Stimulated activated naive CD8-positive, alpha-beta T cell treated with anti-CD3 and anti-CD28 coated beads, Interleukin-15, amount 100 ng/mL, for 72 hours (primary cell): ENCODE results near the gene AK2.

Source experiments
- ATAC-seq: fragments of 150-1000 bp; cut with Tn5 transposase; 2 replicates; pipeline ENCODE4 v1.10.0; 2021; ENCODE audit warnings: mild to moderate bottlenecking, moderate library complexity
- DNase-seq, 2 donors: peaks; one replicate each; pipeline ENCODE4 v3.0.0; 2021 to 2022
- H3K27ac Mint-ChIP-seq, 2 donors: one replicate each; pipeline ENCODE4 v1.8.0; 2022; ENCODE audit warnings: mild to moderate bottlenecking in 2 of 2, mixed read lengths in 2 of 2, moderate library complexity in 2 of 2
- H3K27me3 Mint-ChIP-seq: one replicate; pipeline ENCODE4 v1.8.0; 2022; ENCODE audit warnings: mixed read lengths
- H3K4me1 Mint-ChIP-seq: one replicate; pipeline ENCODE4 v1.8.0; 2022; ENCODE audit warnings: mild to moderate bottlenecking, mixed read lengths
- H3K4me3 Mint-ChIP-seq, 2 donors: one replicate each; pipeline ENCODE4 v1.8.0; 2022; ENCODE audit warnings: mild to moderate bottlenecking in 2 of 2, mixed read lengths in 2 of 2, moderate library complexity in 1 of 2
- H3K9me3 Mint-ChIP-seq, 2 donors: one replicate each; pipeline ENCODE4 v1.8.0; 2022; ENCODE audit warnings: mixed read lengths in 2 of 2

AK2 gene

DNA sequence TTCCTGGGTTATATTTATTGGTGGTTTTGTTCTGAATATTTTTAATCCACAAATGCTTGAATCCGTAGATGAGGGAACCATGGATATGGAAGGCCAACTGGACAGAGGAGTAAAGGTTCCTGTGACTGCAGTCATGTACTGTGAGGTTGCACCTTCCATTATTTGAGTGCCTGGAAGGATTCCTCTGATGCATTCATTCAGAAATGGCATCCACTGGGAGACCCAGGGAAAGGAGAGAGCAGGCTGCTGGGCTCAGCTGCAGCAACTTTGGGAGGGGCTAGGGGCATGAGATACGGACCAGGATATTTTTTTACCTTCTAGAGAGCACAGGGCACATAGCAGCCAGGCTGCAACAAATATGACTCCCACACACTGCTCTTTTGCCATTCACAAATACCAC lies 19.5 kb downstream of the AK2 start:
- Mint-ChIP-seq H3K4me1 (peaks cover 28% of the 10 kb centered on the region), H3K9me3 (no peaks in the 10 kb centered on the region), H3K4me3 (no peak overlapping the region), H3K27me3 (no peaks in the 10 kb centered on the region), H3K27ac (peak overlapping the region in 1 of 2 donors; percentile 27)
- no peak for DNase-seq
- ATAC-seq, result no peak

DNA sequence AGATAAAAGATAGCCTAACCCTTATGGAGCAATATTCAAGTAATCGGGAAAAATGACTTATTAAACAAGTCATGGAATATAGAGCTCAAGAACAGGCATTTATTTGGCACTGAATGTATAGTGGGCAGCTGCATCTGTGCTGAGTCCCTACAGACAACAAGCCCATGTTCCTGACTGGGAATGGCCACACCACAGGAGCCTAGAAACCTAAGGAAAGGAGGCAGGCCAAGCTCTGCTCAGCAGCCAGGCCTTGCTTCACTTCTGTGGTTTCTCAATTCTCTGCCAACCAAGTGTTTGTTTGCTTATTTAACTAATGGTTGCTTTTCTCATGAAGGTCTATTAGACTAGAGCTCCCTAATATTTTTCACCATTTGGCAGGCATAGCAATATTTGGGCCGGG lies 21.5 kb downstream of the AK2 start:
- ATAC-seq (no peak), DNase-seq (no peak)
- Mint-ChIP-seq H3K9me3 (no peaks in the 10 kb centered on the region), H3K27ac (no peak overlapping the region), H3K4me3 (no peak overlapping the region), H3K27me3 (no peaks in the 10 kb centered on the region), H3K4me1 (peaks cover 37% of the 10 kb centered on the region)

- H3K27me3 Mint-ChIP-seq, result no peaks in the 10 kb centered on the region
- no peak for ATAC-seq
- H3K27ac Mint-ChIP-seq, result peak overlapping the region in 1 of 2 donors; percentile 2
These were observed 22.1 kb downstream of the AK2 start for GRCh38 chr1:33014464-33015163.

DNA sequence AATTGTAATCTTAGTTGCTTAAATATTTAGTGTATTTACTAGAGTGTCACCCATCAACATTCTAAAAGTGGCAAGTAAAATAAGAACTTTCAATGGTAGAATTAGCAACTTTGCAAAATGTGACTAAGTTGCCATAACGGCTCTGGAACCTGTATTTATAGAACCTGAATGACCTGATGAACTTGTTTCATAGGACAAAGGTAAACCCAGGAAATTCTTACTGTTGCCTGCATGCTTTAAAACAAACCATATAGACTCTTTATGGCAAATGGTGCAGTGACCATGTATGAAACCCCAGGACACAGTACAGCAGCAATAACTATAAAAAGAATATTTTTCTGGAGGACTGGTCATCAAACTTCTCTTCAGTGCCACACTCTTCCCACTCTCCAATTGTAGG lies 22.9 kb downstream of the AK2 start:
- no peaks in the 10 kb centered on the region for H3K27me3 Mint-ChIP-seq
- H3K4me3 Mint-ChIP-seq, result no peak overlapping the region
- no peak for ATAC-seq
- no peak overlapping the region for H3K27ac Mint-ChIP-seq
- H3K4me1 Mint-ChIP-seq, result peaks cover 27% of the 10 kb centered on the region
- H3K9me3 Mint-ChIP-seq, result no peaks in the 10 kb centered on the region
- no peak for DNase-seq

More at GRCh38 chr1:33014464-33015163, 22.1 kb downstream of the AK2 start:
- peaks cover 34% of the 10 kb centered on the region for H3K4me1 Mint-ChIP-seq
- H3K9me3 Mint-ChIP-seq, result no peaks in the 10 kb centered on the region
- H3K4me3 Mint-ChIP-seq, result no peak overlapping the region
- no peak for DNase-seq

DNA sequence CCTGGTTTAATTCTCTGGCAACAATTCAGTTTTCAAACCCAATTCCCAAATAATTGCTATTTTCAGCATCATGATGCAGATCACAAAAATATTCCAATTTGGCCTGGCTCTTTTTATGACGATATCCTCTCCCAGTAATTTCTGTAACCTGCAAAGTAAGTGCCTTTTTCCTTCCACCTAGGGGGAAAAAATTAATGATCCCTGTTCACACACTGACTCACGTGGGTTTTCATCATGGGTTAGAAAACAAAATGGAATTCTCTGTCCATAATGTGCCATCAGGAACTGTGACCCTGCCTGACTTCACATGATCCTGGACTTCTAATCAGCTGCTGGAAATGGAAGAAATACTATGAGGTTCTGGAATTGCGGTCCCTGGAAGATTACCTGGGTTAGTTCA lies 24.5 kb downstream of the AK2 start:
- H3K27ac Mint-ChIP-seq, result peak overlapping the region; percentile 13 to 43
- H3K9me3 Mint-ChIP-seq, result no peaks in the 10 kb centered on the region
- H3K4me3 Mint-ChIP-seq, result no peak overlapping the region
- DNase-seq (no peak), ATAC-seq (no peak)
- H3K4me1 Mint-ChIP-seq, result peaks cover 19% of the 10 kb centered on the region
- H3K27me3 Mint-ChIP-seq, result no peaks in the 10 kb centered on the region

DNA sequence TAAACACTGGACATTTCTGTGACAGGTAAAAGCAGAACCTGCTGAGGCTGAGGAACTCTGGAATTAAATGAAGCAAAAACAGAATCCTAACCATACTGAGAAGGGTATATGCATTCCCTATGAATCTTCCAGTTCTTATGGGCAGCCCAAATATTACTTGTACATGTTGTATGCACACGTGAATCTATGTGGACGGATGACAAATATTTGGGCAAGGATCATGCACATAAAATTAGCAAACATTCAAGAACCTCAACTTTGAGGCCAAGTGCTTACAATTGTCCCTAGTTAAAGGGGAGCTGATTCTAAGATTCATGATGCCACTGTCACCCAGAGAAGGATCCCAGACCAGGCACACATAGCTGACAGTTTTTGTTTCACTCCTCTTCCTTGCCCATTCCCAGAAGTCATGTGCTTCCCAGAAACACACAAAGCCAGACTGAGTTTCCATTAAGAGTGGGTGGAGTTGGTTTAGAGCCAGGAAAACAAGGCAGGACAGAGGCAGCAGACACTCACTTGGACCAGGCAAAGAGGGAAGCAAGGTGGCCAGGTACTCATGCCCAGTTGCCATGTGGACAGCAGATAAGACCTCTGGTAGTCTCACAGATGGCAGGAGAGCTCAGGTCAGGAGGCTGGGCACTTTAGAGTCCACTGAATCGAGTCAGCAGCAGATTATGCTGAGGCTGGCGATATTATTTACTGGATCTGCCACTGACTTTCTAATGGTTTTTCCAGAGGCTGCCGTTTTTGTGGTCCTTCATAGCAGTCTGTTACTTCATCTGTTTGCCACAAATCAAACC lies 25.6 kb downstream of the AK2 start:
- Mint-ChIP-seq H3K4me1 (peaks cover 28% of the 10 kb centered on the region), H3K4me3 (no peak overlapping the region), H3K27me3 (no peaks in the 10 kb centered on the region), H3K9me3 (no peaks in the 10 kb centered on the region), H3K27ac (peak overlapping the region in 1 of 2 donors; percentile 64)
- ATAC-seq (no peak), DNase-seq (no peak)

- no peak for ATAC-seq
- Mint-ChIP-seq H3K9me3 (no peaks in the 10 kb centered on the region), H3K4me3 (no peak overlapping the region), H3K27me3 (no peaks in the 10 kb centered on the region), H3K4me1 (peaks cover 42% of the 10 kb centered on the region), H3K27ac (no peak overlapping the region)
- DNase-seq, result no peak
These were observed 27.1 kb downstream of the AK2 start for GRCh38 chr1:33009561-33009960.

GRCh38 chr1:33008051-33008914 lies 28.4 kb downstream of the AK2 start:
- no peak overlapping the region for H3K4me3 Mint-ChIP-seq
- peaks cover 41% of the 10 kb centered on the region for H3K4me1 Mint-ChIP-seq
- DNase-seq, result no peak
- H3K27ac Mint-ChIP-seq, result peak overlapping the region in 1 of 2 donors; percentile 91
- ATAC-seq, result no peak
- H3K9me3 Mint-ChIP-seq, result no peaks in the 10 kb centered on the region
- H3K27me3 Mint-ChIP-seq, result no peaks in the 10 kb centered on the region

DNA sequence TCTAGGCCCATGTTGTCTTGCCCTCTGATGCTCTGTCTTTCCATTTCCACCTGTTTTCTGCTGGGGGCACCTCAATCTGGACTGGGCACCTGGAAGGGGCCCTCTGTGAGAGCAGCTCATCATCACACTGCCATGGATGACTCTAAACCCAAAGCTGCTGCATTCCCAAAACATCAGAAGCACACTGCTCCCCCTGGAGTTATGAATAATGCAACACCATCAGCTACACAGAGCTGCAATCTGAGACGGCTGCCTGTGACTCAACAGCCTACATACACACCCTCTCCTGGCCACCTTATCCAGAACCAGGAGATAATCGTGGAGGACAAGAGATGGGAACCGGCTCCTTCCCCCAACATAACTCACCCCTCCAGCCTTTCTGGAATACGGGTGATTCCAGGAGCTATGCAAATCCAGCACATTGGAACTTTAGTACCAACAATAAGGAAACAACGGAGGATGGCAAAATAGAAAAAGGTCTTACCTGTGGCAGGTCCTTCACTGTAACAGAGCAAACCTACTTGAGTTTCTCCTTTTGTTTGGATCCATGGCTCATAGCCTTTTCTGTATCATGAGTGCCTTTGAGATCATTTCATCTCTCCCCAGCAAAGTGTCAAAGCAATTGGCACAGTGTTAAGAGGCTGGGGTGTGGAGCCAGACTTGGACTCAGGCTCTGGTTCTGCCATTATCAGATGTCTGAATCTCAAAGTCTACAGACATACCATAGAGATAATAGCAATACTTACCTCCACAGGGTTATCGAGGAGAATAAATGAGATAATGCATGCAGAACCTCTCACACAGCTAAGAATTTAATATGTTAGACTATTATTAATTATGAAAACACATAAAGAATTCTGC lies 29.3 kb downstream of the AK2 start:
- ATAC-seq (peak; percentile 70), DNase-seq (no peak)
- H3K4me3 Mint-ChIP-seq, result no peak overlapping the region
- no peaks in the 10 kb centered on the region for H3K27me3 Mint-ChIP-seq
- H3K4me1 Mint-ChIP-seq, result peaks cover 37% of the 10 kb centered on the region
- H3K9me3 Mint-ChIP-seq, result no peaks in the 10 kb centered on the region
- H3K27ac Mint-ChIP-seq, result peak overlapping the region in 1 of 2 donors; percentile 36

DNA sequence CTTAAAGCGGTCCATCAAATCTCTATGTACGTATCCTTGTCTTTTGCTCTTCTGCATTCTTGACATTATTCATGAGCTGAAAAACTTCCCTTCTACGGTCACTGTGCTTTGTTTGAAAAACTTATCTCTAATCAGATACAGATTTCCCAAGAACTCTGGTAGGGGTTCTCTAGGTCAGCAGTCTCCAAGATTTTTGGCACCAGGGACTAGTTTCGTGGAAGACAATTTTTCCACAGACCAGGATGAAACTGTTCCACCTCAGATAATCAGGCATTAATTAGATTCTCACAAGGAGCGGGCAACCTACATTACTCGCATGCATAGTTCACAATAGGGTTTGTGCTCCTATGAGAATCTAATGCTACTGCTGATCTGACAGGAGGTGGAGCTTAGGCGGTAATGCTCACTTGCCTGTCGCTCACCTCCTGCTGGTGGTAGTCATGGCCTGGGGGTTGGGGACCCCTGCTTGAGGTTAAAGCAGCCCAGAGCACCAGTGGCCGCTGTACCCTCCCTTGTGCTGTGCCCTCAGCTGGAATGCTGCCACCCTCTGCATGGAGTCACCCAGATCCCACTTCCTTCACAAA lies 30.8 kb downstream of the AK2 start:
- Mint-ChIP-seq H3K27me3 (no peaks in the 10 kb centered on the region), H3K4me3 (no peak overlapping the region), H3K27ac (no peak overlapping the region), H3K9me3 (no peaks in the 10 kb centered on the region), H3K4me1 (peaks cover 26% of the 10 kb centered on the region)
- ATAC-seq (no peak), DNase-seq (no peak)

DNA sequence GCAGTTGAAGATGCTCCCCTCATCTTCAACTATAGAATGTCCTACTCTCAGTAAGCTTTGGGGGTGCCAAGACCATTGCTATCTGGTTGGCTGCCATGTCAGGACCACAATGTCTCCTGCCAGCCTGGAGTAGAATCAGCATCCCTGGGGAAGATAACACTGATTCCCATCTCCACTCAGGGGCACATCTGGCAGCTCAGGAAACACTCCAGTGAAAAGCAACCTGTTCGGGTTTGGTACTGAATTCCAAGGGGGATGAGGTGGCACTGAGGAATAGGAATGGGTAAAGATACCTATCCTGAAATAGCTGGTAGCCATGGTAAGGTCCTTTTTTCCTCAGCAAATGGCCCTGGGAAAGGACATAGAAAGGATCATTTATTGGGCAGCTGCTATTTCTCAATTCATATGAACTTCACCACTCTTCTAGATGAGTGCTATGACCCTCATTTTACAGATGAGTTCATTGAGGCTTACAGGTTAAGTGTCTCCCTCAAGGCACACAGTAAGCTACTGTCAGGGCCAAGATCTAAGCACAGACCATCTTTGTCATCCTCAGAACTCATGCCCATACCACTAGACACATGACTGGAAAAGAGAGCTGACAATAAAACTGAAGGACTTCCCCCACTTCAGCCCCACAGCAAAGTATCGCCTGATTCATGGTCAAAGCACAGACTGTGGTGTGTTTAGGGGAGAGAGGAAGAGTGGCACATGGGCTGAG lies 31.4 kb downstream of the AK2 start:
- no peaks in the 10 kb centered on the region for H3K9me3 Mint-ChIP-seq
- ATAC-seq (peak; percentile 50), DNase-seq (no peak)
- no peak overlapping the region for H3K4me3 Mint-ChIP-seq
- H3K27me3 Mint-ChIP-seq, result no peaks in the 10 kb centered on the region
- peak overlapping the region in 1 of 2 donors; percentile 10 for H3K27ac Mint-ChIP-seq
- peaks cover 26% of the 10 kb centered on the region for H3K4me1 Mint-ChIP-seq

DNA sequence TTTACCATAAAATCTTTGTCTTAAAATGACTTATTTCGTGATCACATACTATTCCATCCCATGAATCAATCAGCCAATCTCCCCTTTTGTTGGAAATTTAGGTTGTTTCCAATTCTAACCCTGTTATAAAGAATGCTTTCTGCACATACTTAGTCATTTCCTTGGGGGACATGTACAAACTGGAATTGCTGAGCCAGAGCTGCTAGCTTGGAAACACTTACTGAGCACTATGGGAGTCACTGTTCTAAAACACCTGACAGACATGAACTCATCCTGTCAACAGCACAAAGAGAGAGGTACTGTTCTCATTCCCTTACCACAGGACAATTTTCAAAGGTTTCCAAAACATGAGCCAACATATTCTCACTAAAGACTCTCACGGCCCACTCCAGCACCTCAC lies 32.1 kb downstream of the AK2 start:
- no peak overlapping the region for H3K4me3 Mint-ChIP-seq
- no peaks in the 10 kb centered on the region for H3K27me3 Mint-ChIP-seq
- no peak for DNase-seq
- H3K9me3 Mint-ChIP-seq, result no peaks in the 10 kb centered on the region
- H3K27ac Mint-ChIP-seq, result peak overlapping the region; percentile 10 to 36
- H3K4me1 Mint-ChIP-seq, result peaks cover 26% of the 10 kb centered on the region
- ATAC-seq, result no peak

DNA sequence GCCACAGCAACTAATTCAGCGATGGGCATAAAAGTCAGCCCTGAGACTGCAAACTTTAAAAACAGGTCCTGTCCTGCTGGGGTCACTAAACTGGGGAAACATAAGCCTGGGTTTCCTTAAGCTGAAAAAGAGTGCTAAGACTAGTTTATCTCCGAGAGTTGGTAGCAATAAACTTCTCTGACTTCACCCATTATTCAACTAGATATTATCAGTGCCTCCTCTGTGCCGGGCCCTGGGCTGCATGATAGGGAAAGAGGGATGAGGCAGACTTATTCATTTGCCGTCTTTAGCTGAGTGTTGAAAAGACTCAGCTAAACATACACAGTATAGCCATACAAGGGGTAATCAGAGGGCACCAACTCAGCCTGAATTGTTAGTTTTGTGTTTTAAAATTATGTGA lies 33.0 kb downstream of the AK2 start:
- Mint-ChIP-seq H3K9me3 (no peaks in the 10 kb centered on the region), H3K27me3 (no peaks in the 10 kb centered on the region), H3K4me3 (no peak overlapping the region), H3K4me1 (peaks cover 26% of the 10 kb centered on the region), H3K27ac (no peak overlapping the region)
- ATAC-seq, result no peak
- no peak for DNase-seq

DNA sequence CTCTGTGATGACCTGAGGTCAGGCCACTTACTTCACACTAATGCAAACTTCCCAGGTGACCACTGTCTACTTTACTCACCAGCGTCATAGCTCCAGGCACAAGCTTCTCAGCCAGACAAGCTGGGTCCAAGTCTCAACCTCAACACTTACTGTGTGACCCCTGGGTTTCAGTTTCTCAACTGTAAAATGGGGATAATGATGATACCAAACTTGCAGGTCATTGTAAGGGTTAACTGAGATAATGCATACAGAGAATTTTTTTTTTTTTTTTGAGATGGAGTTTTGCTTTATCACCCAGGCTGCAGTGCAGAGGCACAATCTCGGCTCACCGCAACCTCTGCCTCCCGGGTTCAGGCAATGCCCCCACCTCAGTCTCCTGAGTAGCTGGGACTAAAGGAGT lies 34.7 kb downstream of the AK2 start:
- Mint-ChIP-seq H3K27ac (no peak overlapping the region), H3K4me3 (no peak overlapping the region), H3K9me3 (no peaks in the 10 kb centered on the region), H3K4me1 (peaks cover 33% of the 10 kb centered on the region), H3K27me3 (no peaks in the 10 kb centered on the region)
- ATAC-seq (no peak), DNase-seq (no peak)
